NCI-H187 treated with DMSO at 0.1 percent for 48 hours (cell line): ENCODE measurements around the gene RABL6.
A peak's percentile ranks its signal among the peaks of the same experiment; 100 is the strongest.
"Not testable (repeated sequence)": the region's sequence is repeated elsewhere in the genome, so short reads cannot be mapped to it uniquely, and the experiment has no call there.

Experiments
- DNase-seq: peaks from one replicate; lab custom pipeline; 2025; lab: John Stamatoyannopoulos, UW

RABL6 gene

DNA sequence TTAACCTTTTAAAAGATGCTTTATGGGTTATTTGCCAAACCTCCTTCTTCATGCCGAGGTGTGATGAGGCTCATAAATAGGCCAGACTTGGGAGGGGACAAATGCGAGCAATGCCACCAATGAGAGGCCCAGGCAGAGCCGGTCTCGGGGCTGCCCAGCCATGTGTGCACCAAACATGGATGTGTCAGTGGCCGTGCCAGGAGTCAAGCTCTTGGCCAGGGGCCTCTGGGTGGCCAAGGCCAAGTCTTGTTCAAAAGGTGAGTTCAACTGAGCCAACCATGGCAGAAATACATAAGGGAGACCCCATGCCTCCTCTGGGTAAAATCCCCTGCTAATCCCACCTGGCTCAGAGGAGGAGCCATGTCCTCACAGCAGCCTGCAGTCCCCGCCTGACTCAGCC, 32.6 kb upstream of the RABL6 start:
- DNase-seq = no peak

DNA sequence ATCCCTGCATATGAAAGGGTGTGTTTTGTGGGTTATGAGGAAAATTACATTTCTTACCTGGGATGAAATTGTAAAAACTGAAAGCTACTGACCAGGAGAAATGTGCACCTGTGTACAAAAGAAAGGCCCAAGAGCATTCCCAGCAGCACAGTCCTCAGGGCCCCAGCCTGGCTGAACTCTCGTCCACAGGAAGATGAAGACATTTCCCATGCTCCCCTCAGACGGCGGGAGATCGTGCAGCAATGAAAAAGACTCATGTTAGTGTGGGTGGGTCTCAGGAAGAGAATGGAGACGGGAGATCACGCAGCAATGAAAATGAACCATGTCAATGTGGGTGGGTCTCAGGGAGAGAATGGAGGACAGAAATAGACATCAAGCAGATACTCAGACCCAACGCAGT, 30.8 kb upstream of the RABL6 start:
- no peak for DNase-seq

DNA sequence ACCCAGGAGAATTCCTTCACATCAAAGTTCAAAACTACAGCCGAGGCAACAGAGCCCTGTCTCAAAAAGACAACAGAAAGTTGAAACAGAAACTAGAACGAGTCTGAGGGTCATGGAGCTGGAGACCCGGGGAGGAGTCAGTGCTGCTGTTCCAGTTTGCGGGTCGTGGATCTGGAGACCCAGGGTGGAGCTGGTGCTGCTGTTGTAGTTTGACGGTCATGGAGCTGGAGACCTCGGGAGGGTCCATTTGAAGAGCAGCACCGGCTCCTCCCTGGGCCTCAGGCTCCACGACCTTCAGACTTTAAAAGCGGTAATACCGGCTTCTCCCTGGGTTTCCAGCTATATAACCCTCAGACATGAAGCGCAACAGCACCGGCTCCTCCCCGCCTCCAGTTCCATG, 30.4 kb upstream of the RABL6 start:
- no peak for DNase-seq

DNA sequence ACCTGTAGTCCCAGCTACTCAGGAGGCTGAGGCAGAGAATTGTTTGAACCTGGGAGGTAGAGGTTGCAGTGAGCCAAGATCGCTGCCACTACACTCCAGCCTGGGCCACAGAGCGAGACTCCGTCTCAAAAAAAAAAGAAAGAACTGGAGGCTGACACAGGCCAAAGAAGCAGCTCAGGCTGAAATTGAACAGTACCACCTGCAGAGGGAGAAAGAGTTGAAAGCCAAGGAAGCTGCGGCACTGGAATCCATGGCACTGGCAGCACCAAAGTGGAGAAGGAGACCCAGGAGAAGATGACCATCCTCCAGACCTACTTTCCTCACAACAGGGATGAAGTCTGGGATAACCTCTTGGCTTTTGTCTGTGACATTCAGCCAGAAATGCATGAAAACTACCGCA, 27.9 kb upstream of the RABL6 start:
- no peak for DNase-seq

DNA sequence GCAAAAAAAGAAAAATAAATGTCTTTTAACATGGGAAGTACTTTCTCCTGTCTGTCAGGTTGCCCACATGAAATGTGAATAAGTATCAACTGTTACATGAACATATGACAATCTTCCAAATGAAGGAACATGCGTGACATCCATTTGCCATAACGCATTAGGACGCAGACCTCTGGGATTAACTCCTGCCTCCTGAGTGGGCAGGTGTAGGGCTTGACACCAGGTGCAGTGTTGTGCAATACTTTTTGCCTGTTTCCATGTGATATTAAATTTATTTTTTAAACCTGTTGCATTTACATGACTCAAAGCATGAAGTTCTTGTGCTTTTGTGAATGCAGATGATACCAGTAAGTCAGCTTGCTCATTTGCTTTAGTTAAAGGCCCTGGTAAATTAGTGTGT, 25.3 kb upstream of the RABL6 start:
- no peak for DNase-seq

DNA sequence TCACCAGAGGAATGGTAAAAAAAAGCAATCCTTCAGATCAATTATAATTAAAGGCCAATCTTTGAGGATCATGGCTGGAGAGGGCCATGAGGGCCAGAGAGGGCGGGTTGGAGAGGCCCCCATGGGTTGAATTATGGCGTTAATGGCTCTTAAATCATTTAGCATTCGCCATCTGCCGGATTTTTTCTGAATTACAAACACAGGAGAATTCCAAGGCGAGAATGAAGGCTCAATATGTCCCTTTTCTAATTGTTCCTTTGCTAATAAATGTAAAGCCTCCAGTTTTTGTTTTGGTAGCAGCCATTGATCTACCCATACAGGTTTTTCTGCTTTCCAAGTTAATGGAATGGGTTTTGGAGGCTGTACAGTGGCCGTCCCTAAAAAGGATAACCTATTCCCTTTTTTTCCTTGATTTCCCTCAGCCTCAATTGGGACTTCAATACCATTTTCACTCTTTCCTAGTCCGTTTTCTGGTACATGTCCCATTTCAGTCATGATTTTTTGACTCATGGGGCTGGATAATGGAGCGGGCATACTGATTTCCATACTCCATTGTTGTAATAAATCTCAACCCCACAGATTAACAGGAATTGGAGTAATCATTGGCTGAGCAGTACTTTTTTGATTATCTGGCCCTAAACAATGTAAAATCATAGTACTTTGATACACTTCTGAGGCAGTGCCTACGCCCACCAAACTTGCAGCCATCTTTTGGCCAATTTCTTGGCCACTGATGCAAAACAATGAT, 23.3 kb upstream of the RABL6 start:
- no peak for DNase-seq

DNA sequence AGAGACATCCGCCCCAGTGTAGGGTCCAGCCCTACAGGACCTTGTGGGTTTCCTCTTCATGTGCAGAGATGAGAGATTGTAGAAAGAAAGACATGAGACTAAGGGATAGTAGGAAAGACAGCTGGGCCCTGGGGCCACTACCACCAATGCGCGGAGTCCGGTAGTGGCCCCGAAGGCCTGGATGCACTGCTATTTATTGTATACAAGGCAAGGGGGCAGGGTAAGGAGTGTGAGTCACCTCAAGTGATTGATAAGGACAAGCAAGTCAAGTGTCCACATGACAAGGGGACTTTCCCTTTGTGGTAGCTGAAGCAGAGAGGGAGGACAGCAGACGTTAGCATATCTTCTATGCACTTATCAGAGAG, 22.8 kb upstream of the RABL6 start:
- DNase-seq = no peak

DNA sequence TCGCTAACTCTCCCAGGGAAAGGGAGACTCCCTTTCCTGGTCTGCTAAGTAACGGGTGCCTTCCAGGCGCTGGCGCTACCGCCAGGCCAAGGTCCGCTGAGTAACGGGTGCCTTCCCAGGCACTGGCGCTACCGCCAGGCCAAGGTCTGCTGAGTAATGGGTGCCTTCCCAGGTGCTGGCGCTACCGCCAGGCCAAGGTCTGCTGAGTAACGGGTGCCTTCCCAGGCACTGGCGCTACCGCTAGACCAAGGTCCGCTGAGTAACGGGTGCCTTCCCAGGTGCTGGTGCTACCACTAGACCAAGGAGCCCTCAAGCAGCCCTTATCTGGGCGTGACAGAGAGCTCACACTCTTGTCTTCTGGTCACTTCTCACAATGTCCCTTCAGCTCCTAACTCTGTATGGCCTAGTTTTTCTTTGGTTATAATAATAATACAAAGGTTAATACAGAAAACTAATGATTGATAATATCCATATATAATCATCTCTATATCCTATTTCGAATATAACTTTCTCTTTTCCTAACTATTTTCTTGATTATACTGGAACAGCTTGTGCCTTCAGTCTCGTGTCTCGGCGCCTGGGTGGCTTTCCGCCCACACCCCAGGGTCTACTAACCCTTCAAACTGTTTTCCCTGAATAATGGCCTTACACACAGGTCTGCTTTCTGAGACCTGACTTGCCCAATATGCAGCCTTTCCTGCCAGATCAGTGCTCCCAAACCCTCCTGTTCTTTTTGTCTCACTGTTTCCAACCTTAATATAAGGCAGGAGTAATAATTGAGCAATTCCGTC, 22.0 kb upstream of the RABL6 start:
- DNase-seq = not testable (repeated sequence)

DNA sequence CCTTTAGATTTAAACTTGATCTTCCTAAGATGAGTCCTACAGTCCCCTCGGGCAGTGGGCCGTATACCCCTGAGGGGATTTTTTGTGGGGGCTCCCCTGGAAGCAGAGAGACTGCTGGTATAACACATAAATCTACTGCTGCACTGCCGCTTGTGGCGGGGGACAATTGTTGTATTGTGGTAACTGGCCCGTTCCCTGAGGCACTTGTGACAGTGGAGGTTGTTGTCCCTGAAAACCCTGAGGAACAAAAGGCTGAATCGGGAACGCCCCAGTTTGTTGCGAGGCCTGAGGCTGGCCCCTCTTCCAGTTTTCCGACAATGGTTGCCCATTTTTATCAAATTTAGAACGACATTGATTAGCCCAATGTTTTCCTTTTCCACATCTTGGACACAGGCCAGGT, 21.3 kb upstream of the RABL6 start:
- DNase-seq = no peak

DNA sequence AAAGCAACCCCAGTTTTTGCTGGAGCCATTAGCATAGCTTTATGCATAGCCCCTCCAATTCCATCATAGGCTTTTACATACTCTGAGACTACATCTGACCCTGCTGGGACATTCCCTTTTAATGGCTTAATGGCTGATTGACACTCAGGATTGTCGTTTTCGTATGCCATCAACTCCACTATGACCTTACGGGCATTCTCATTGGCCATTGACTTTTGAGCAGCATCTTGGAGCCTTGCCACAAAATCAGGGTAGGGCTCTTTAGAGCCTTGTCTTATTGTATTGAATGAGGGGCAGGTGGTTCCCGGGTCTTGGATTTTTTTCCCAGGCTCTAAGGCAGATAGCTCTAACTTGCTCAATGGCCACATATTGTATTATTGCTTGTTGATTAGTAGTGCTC, 20.8 kb upstream of the RABL6 start:
- DNase-seq = not testable (repeated sequence)

DNA sequence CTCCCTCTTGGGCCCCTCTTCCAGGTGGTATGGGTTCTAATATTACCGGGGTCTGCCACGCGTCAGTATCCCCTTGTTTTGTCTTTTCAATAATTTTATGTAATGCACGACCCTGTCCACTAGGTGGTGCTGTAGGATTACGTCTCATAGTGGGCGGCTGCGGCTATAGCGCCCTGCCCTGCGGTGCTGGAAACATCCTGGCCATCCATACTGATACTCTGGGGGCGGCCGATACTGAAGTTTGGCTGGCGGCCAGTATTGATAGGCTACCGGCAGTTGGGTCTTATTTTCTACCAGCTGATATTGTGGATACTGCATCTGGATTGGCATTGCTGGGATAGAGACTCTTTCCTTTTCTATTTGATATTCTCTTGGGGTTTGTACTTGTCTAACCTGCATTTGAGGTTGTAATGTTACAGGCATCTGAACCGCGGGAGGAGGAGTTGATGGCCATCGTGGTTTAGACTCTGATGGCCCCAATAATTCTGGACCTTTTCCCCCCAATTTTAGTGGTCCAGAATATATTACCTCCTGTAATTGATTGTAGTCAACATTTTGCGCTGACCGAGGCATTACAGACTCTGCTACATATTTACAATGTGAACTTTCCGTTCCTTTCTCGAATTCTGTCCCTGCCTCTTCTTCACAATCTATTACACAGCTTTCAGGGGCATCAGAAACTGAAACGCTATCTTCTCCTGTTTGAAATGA, 19.9 kb upstream of the RABL6 start:
- DNase-seq = no peak

DNA sequence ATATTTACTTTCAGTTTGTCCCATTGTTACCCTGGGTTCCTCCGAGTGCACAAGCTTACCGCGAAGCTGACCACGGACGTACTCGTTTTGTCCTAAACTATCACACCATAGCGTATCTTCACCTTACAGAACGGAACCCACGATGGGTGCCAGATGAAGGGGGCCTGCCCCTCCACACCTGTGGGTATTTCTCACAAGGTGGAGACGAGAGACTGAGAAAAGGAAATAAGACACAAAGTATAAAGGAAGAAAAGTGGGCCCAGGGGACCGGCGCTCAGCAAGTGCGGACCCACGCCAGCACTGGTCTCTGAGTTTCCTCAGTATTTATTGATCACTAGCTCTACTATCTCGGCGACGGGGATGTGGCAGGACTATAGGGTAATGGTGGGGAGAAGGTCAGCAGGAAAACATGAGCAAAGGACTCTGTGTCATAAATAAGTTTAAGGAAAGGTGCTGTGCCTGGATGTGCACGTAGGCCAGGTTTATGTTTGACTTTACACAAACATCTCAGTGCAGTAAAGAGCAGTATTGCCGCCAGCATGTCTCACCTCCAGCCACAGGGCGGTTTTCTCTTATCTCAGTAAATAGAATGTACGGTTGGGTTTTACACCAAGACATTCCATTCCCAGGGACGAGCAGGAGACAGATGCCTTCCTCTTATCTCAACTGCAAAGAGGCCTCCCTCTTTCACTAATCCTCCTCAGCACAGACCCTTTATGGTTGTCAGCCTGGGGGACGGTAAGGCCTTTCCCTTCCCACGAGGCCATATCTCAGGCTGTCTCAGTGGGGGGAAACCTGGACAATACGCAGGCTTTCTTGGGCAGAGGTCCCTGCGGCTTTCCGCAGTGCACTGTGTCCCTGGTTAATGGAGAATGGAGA, 18.9 kb upstream of the RABL6 start:
- DNase-seq = not testable (repeated sequence)

DNA sequence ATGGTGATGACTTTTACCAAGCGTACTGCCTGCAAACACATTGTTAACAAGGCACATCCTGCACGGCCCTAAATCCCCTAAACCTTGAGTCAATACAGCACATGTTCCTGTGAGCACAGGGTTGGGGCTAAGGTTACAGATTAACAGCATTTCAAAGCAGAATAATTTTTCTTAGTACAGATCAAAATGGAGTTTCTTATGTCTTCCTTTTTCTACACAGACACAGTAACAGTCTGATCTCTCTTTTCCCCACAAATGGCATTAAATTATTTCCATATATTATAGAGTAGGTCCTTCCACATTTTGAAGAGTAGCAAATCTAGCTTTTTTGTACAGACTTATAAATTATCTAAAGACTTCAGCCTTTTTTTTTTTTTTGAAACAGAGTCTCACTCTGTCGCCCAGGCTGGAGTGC, 18.2 kb upstream of the RABL6 start:
- no peak for DNase-seq

DNA sequence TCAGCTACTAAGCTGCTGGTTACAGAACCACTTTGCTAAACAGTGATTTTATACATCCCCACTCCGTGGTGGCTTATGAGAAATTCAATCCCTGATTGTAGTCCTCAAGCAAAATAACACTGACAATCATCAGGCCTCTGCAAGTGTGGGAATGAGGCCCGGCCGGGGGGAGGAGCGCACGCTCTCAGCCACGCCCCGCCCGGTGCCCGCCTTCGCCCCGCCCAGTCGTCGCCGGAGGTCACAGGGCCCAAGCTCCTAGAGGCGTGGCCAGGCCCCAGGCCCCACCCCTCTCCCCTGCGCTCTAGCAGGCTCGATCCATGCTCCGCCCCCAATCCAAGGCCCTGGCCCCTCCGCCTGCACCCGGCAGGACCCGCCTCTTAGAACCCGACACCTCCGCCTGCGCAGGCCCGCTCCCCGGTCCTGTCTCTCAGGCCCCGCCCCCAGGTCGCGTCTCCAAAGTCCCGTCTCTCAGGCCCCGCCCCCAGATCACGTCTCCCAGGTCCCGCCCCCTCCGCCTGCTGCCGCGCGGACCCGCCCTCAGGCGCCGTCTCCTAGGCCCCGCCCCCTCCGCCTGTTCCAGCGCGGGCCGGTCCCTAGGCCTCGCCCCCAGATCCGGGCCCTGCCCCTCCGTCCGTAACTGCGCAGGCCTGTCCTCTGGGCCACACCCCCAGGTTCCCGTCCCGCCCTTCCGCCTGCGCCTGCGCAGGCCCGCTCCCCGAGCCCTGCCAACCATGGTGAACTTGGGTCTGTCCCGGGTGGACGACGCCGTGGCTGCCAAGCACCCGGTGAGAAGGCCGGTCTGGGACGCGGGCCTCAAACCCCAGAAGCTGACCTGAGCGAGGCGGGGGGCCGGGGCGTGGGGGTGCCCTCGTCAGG, 16.9 kb upstream of the RABL6 start, which contains the start of gene TMEM141:
TSS of gene TMEM141 (plus strand) at position 705 of the 876 bp plus-strand sequence. CDS start at position 732, 27 bp downstream.
- peak; percentile 83 for DNase-seq

DNA sequence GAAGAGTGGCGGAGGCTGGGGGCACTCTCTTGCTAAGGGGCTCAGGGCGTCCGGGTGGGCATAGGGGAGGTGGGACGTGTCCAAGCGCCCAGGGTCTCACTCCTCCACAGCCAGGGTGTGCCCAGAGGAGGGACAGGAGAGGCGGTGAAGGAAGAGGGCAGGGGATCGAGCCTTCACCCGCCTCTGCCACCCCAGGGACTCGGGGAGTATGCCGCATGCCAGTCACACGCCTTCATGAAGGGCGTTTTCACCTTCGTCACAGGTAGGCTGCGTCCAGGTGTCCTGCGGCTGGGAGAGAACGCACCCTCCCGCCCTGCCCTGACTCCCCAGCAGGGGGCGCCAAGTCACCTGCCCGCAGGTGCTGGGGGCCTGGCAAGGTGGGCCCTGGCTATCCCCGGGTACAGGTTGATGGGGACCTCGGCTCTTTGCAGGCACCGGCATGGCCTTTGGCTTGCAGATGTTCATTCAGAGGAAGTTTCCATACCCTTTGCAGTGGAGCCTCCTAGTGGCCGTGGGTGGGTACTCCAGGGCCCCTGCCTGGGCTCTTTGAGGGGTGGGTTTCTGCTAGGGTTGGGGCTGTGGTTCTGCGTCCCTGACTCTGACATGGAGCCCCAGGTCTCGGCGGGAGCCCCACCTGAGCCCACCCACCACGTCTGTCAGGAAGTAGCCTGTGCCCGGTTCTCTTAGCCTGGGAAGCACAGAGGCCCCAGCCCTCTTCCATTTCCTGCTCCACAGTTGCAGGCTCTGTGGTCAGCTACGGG, 16.1 kb upstream of the RABL6 start:
- DNase-seq = no peak

DNA sequence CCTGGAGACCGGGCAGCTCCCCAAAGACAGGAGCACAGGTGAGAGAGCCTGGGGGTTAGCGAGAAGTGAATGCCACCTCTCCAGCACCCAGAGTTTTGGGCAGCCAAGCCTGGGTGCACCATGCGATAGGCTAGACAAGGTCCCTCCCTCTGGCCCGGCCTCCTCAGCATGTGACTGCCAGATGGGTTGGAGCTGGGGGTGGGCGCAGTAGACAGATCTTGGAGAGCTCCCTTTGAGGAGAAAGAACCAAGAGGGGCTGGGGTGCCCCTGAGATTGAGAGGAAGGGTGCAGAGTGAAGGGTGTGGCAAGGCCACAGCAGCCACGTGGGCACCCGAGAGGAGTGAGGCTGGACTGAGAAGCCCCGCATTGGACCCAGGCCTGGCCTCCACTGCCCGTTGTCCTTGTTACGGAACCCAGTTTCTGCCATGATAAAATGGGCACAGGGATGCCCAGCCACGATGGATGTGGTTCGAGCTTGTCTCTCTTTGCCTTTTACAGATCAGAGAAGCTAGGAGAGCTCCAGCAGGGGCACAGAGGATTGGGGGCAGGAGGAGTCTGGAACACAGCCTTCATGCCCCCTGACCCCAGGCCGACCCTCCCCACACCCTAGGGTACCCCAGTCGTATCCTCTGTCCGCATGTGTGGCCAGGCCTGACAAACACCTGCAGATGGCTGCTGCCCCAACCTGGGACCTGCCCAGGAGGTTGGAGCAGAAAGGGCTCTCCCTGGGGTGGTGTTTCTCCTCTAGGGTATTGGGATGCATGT, 15.2 kb upstream of the RABL6 start:
- DNase-seq = no peak

DNA sequence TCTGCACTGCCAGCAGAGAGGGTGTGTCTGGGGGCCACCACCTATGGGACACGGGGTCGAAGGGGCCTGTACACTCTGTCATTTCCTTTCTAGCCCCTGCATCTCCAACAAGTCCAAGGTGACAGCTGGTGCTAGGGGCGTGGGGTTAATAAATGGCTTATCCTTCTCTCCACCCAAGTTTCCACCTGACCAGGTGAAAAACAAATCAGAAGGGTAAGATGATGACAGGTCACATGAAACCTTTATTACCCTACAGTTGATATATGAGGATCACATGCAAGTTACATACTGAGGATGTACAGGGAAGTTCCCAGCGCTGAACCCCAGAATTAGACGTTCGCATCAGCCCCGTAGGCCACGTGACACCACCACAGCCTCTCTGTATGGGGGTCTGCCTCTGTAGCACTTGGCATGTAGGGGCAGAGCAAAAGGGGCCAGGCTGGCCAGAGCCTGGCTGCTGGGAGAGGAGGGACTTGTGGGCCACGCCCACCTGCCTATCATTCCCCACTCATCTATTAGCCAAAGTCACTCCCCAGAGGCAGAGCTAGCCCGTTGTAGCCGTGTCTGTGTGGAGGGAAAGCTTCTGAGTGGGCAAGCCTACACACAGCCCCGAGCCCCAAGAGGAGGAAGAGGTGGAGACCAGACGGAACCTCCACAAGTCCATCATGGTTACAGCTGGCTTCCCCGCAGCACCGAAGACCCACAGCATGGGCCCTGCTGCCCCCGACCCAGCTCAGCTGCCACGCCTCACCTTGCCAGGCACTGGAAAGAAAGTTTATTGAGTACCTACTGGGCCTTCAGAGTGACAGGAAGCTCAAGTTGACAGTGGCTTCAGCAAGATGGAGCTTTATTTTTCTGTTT, 14.4 kb upstream of the RABL6 start:
- DNase-seq = no peak

DNA sequence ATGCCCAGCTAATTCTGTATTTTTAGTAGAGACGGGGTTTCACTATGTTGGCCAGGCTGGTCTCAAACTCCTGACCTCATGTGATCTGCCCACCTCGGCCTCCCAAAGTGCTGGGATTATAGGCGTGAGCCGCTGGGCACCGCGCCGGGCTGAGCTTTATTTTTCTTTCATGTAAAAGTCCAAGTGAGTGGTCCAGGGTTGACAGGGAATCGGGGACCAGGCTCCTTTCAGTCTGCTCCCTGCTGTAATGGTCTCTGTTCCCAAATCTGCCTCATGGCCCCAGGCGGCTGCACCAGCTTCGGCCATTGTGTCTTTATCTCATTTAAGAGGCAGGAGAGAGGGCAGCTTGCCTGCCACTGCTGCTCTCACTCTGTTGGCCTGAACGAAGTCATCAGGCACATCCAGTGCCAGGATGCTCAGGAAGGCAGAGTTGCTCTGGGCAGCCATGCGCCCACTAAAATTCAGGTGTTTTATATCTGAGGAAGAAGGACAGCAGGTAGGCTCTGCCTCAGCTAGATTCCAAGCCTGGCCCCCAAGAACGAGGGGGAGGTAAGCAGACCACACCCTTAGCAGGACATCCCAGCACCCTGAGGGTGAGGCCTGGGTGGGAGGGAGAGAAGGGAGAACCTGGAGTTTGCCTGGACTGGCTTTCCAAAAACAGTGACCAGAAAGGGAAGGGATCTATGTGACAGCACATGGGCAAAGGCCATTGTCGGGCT, 13.3 kb upstream of the RABL6 start:
- no peak for DNase-seq
